ENCODE measurements around the gene ZNF354B. TPM values are rescaled to one million over a fixed set of nuclear protein-coding genes. Genes with fewer than 3 reads are reported as not detected.
A peak's percentile ranks its signal among the peaks of the same experiment; 100 is the strongest.
"Not testable (repeated sequence)": the region's sequence is repeated elsewhere in the genome, so short reads cannot be mapped to it uniquely, and the experiment has no call there.

ZNF354B gene
- total RNA-seq, 1 experiment from 2014 or later = 22.3 TPM

DNA sequence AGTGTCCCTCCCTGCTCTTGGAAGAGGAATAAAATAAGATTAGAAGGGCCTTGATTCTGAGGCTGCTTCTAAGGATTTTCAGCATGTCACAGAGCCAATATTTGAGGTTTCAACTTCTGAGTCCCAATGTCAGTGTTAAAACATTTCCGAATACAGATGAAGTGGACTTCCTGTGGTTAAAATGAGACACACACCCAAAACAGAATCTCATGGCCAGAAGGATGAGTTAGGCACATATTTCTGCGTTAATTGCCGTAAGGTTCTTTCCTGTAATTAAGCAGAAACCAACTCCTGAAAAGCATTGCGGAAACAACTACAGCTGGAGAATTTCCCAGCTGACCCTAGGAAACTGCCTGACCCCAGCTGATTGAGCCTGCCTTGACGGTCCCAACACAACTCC lies 10.4 kb upstream of the ZNF354B start:
- BruUV-seq (replicated peaks) = no TSS peak
- no peaks in the 10 kb centered on the region for H3K27me3 ChIP-seq (replicated peaks; ENCODE audit: control insufficient read depth, insufficient read depth, low read length)
- intact Hi-C loops (cut with micrococcal nuclease; ENCODE audit: unreplicated experiment) = no loop called here

DNA sequence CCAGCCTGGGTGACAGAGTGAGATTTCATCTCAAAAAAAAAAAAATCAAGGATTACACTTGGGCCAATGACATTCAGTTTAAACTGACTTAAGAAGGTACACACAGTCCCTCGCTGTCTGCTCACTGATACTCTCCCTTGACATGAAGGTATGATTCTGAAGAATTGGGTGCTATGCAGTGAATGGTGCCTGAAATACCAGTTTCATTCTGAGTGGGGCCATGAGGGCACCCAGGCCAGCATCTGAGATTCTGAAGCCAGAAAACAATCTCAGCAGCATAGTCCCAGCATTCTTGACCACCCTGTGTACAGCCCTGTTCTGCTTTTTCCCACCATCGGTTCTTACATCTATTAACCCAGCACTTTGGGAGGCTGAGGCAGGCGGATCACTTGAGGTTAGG lies 7.8 kb upstream of the ZNF354B start:
- H3K4me1 Mint-ChIP-seq (ENCODE audit: low read depth, unreplicated experiment) = no peaks in the 10 kb centered on the region
- TF ChIP-seq, protein P1, sequence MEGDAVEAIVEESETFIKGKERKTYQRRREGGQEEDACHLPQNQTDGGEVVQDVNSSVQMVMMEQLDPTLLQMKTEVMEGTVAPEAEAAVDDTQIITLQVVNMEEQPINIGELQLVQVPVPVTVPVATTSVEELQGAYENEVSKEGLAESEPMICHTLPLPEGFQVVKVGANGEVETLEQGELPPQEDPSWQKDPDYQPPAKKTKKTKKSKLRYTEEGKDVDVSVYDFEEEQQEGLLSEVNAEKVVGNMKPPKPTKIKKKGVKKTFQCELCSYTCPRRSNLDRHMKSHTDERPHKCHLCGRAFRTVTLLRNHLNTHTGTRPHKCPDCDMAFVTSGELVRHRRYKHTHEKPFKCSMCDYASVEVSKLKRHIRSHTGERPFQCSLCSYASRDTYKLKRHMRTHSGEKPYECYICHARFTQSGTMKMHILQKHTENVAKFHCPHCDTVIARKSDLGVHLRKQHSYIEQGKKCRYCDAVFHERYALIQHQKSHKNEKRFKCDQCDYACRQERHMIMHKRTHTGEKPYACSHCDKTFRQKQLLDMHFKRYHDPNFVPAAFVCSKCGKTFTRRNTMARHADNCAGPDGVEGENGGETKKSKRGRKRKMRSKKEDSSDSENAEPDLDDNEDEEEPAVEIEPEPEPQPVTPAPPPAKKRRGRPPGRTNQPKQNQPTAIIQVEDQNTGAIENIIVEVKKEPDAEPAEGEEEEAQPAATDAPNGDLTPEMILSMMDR (IDR thresholded peaks at IDR 0.05; ENCODE audit: insufficient read depth in 1 of 2, low read depth in 1 of 2, low read length in 1 of 2, severe bottlenecking in 1 of 2, unreplicated experiment in 1 of 2) = no peak
- no peak overlapping the region for H3K4me3 Mint-ChIP-seq (ENCODE audit: unreplicated experiment)
- H3K36me3 Mint-ChIP-seq (ENCODE audit: insufficient read depth, unreplicated experiment) = no peaks in the 10 kb centered on the region
- DNase-seq = no peak
- Histone ChIP-seq H3K27me3 (replicated peaks; ENCODE audit: control insufficient read depth, insufficient read depth, low read length) (no peaks in the 10 kb centered on the region), H3K9me3 (no peaks in the 10 kb centered on the region), H3K4me3 (ENCODE audit: low read depth, low read length) (no peak overlapping the region), H3K36me3 (ENCODE audit: control insufficient read depth, insufficient read depth, low read length) (no peaks in the 10 kb centered on the region), H3K4me1 (no peaks in the 10 kb centered on the region)
- intact Hi-C loops (cut with micrococcal nuclease; ENCODE audit: unreplicated experiment) = no loop called here
- ChIA-PET CTCF (interaction anchor here (0.6 kb wide), 1 partner anchor 101 kb away, joined by 3 read pairs; no protein-coding TSS in a partner anchor), POLR2A (no interaction called here)
- no peaks in the 10 kb centered on the region for H3K27me3 Mint-ChIP-seq (ENCODE audit: insufficient read depth, unreplicated experiment)
- no peak overlapping the region for H3K27ac Mint-ChIP-seq (ENCODE audit: unreplicated experiment)
- no TSS peak for BruUV-seq (replicated peaks)
- peaks cover 13% of the 10 kb centered on the region for H3K9me3 Mint-ChIP-seq (ENCODE audit: unreplicated experiment)

More for the DNA sequence above, 10.4 kb upstream of the ZNF354B start:
- Mint-ChIP-seq H3K9me3 (ENCODE audit: unreplicated experiment) (peaks cover 17% of the 10 kb centered on the region), H3K4me1 (ENCODE audit: low read depth, unreplicated experiment) (no peaks in the 10 kb centered on the region), H3K4me3 (ENCODE audit: unreplicated experiment) (no peak overlapping the region), H3K36me3 (ENCODE audit: insufficient read depth, unreplicated experiment) (no peaks in the 10 kb centered on the region), H3K27me3 (ENCODE audit: insufficient read depth, unreplicated experiment) (no peaks in the 10 kb centered on the region), H3K27ac (ENCODE audit: unreplicated experiment) (no peak overlapping the region)
- no peak overlapping the region for H3K4me3 ChIP-seq (ENCODE audit: low read depth, low read length)
- ChIA-PET CTCF (no interaction called here), POLR2A (no interaction called here)
- no peaks in the 10 kb centered on the region for H3K4me1 ChIP-seq
- no peak for DNase-seq
- H3K9me3 ChIP-seq = no peaks in the 10 kb centered on the region
- no peaks in the 10 kb centered on the region for H3K36me3 ChIP-seq (ENCODE audit: control insufficient read depth, insufficient read depth, low read length)
- TF ChIP-seq, protein P1 (IDR thresholded peaks at IDR 0.05; ENCODE audit: insufficient read depth in 1 of 2, low read depth in 1 of 2, low read length in 1 of 2, severe bottlenecking in 1 of 2, unreplicated experiment in 1 of 2) = no peak

DNA sequence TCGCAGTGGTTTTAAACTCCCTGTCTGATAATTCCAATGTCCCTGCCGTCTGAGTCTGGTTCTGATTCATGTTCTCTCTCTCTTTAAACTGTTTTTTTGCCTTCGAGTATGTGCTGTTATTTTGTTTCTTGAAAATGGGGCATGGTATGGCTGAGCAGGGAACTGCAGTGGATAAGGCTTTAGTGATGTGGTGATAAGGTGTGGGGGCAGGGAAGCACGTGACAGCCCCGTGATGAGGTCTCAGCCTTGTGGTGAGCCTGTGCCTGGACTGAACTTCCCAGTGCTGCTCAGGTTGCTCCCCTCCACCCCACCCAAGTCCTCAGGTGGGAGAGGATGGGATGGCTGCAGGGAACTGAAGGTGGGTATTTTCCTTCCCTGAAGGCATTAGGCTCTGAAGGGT lies 5.5 kb upstream of the ZNF354B start:
- H3K4me1 Mint-ChIP-seq (ENCODE audit: low read depth, unreplicated experiment) = no peaks in the 10 kb centered on the region
- peaks cover 6% of the 10 kb centered on the region for H3K36me3 Mint-ChIP-seq (ENCODE audit: insufficient read depth, unreplicated experiment)
- intact Hi-C loops (cut with micrococcal nuclease; ENCODE audit: unreplicated experiment) = no loop called here
- ChIA-PET CTCF (no interaction called here), POLR2A (no interaction called here)
- H3K27ac Mint-ChIP-seq (ENCODE audit: unreplicated experiment) = no peak overlapping the region
- BruUV-seq (replicated peaks) = no TSS peak
- no peaks in the 10 kb centered on the region for H3K27me3 ChIP-seq (replicated peaks; ENCODE audit: control insufficient read depth, insufficient read depth, low read length)
- H3K9me3 ChIP-seq = no peaks in the 10 kb centered on the region
- no peak overlapping the region for H3K4me3 Mint-ChIP-seq (ENCODE audit: unreplicated experiment)
- DNase-seq = no peak
- no peaks in the 10 kb centered on the region for H3K4me1 ChIP-seq
- H3K27me3 Mint-ChIP-seq (ENCODE audit: insufficient read depth, unreplicated experiment) = no peaks in the 10 kb centered on the region
- no peaks in the 10 kb centered on the region for H3K36me3 ChIP-seq (ENCODE audit: control insufficient read depth, insufficient read depth, low read length)
- no peak overlapping the region for H3K4me3 ChIP-seq (ENCODE audit: low read depth, low read length)
- no peaks in the 10 kb centered on the region for H3K9me3 Mint-ChIP-seq (ENCODE audit: unreplicated experiment)
- TF ChIP-seq, protein P1 (IDR thresholded peaks at IDR 0.05; ENCODE audit: insufficient read depth in 1 of 2, low read depth in 1 of 2, low read length in 1 of 2, severe bottlenecking in 1 of 2, unreplicated experiment in 1 of 2) = no peak

DNA sequence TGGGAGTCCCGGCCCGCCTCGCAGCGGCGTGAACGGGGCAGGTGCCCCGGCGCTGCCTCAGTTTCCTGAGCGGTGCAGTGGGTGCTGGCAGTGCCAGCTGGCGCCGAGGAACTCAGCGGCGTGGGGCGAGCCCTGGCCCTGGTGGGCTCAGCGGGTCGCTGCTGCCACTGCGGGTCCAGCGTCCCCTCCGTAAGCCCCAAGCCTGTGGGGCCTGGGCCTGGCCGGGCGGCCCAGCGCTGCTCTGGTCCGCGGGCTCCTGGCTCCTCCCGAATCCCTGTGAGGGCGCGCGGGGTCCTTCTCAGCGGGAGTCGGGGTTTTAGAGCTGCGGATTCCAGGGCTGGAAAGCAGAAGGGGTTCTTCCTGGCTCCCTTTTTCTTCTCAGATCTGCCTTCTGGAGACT lies 862 bp downstream of the ZNF354B start:
- intact Hi-C loops (cut with micrococcal nuclease; ENCODE audit: unreplicated experiment) = loop anchor here (1.0 kb wide), 1 partner anchor 35 kb away; the partner anchor contains the start of gene ZFP2
- H3K4me1 ChIP-seq; H3K27me3 ChIP-seq (replicated peaks; ENCODE audit: control insufficient read depth, insufficient read depth, low read length); DNase-seq; H3K36me3 ChIP-seq (ENCODE audit: control insufficient read depth, insufficient read depth, low read length); POLR2A ChIA-PET; H3K27me3 Mint-ChIP-seq (ENCODE audit: insufficient read depth, unreplicated experiment); H3K9me3 Mint-ChIP-seq (ENCODE audit: unreplicated experiment); BruUV-seq (replicated peaks); H3K27ac Mint-ChIP-seq (ENCODE audit: unreplicated experiment); H3K9me3 ChIP-seq; CTCF ChIA-PET: not testable (repeated sequence)
- Mint-ChIP-seq H3K36me3 (ENCODE audit: insufficient read depth, unreplicated experiment) (peaks cover 45% of the 10 kb centered on the region), H3K4me1 (ENCODE audit: low read depth, unreplicated experiment) (peaks cover 15% of the 10 kb centered on the region), H3K4me3 (ENCODE audit: unreplicated experiment) (peak overlapping the region; percentile 93)
- H3K4me3 ChIP-seq (ENCODE audit: low read depth, low read length) = peak overlapping the region; percentile 48
